ENCODE measurements around the gene HMG20A. TPM values are rescaled to one million over a fixed set of nuclear protein-coding genes. Genes with fewer than 3 reads are reported as not detected.

HMG20A gene
- total and polyA plus RNA-seq, 9 of the 15 experiments (the other 6 are each of a cell fraction or from before 2014, with no cell fraction given) = 25.0 to 68.1 (median 38.9) TPM

DNA sequence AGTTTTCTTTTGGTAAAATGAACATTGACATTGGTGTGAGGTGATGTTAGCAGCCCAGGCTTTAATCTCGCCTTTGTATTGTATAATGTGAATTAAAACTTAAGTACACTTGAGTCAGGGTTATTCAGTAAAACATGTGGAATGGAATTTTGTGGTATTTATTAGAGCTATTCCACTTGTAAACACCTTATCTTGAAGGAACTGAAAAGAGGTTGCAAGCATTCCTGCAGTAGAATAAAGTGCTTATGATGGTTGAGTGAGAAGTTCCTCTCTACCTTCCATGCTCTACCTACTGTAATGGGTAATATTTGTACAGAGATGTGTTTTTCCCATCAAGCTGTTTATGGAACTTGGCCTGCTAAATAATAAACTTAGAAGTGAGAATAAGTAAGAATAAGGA lies 36.1 kb downstream of the HMG20A start:
- CTCF ChIA-PET (ENCODE audit: low intra/inter-chr PET ratio) = no interaction called here
- 91% methylated on average over 1 of the region's 1 CpG for whole genome bisulfite sequencing (ENCODE audit: insufficient coverage, low coverage, missing lambda C conversion rate)
- in situ Hi-C loops (cut with MboI) = no loop called here
- BruUV-seq (replicated peaks) = no TSS peak
- H3K9ac ChIP-seq (ENCODE audit: insufficient read depth in 1 of 2, low read depth in 2 of 2, low read length in 2 of 2) = no peak overlapping the region
- no peak overlapping the region for H3K4me2 ChIP-seq (ENCODE audit: insufficient read depth, low read length)
- POLR2A ChIA-PET = interaction anchor here (0.6 to 0.7 kb wide), 2 partner anchors 10 to 158 kb away, joined by 3 read pairs; no protein-coding TSS in a partner anchor
- no peak overlapping the region for H2AFZ ChIP-seq (ENCODE audit: low read depth, low read length)
- no peaks in the 10 kb centered on the region for H3K9me1 ChIP-seq (ENCODE audit: control insufficient read depth, insufficient read depth, low read length)
- no peaks in the 10 kb centered on the region for H3K27me3 ChIP-seq (ENCODE audit: control insufficient read depth in 2 of 2, insufficient read depth in 2 of 2, low read length in 2 of 2)
- H4K20me1 ChIP-seq (replicated peaks; ENCODE audit: control insufficient read depth, insufficient read depth, low read length) = no peaks in the 10 kb centered on the region
- intact Hi-C loops (cut with micrococcal nuclease) = no loop called here
- no peaks in the 10 kb centered on the region for H3K79me2 ChIP-seq (ENCODE audit: control insufficient read depth, insufficient read depth, low read length)
- H3K9me3 ChIP-seq (replicated peaks; ENCODE audit: control insufficient read depth, insufficient read depth, low read depth, low read length) = no peaks in the 10 kb centered on the region
- no peak overlapping the region for H3K4me3 ChIP-seq
- H3K27ac ChIP-seq (ENCODE audit: extremely low read depth, low read depth, low read length) = no peak overlapping the region
- H3K36me3 ChIP-seq (ENCODE audit: control insufficient read depth, insufficient read depth, low read length) = peaks cover 26% of the 10 kb centered on the region; the same call in 2 of the 3 replicates
- 0 out of 5 replicates have a peak, but pooled peaks cover 0 to 1% of the 10 kb centered on the region in 2 experiments for H3K4me1 ChIP-seq (replicated peaks in 1 of 2; ENCODE audit: control insufficient read depth in 2 of 2, insufficient read depth in 2 of 2, low read length in 2 of 2)
- TF ChIP-seq STAG1 (CRISPR knock-in tag; IDR thresholded peaks at IDR 0.05; ENCODE audit: borderline replicate concordance) (no peak), SREBF1 (IDR thresholded peaks at IDR 0.05; ENCODE audit: borderline replicate concordance, low read depth, low read length) (no peak), CEBPB (tag; IDR thresholded peaks at IDR 0.05) (no peak), PCBP2 (IDR thresholded peaks at IDR 0.05; ENCODE audit: low read depth, low read length, poor library complexity, severe bottlenecking) (no peak), MAFK (IDR thresholded peaks at IDR 0.05; ENCODE audit: low read length) (no peak), YY1 (IDR thresholded peaks at IDR 0.05; ENCODE audit: borderline replicate concordance in 1 of 3, control insufficient read depth in 1 of 3, extremely low read depth in 1 of 3, insufficient read depth in 3 of 3, insufficient read length in 1 of 3, insufficient replicate concordance in 2 of 3, low read depth in 1 of 3, low read length in 2 of 3) (no peak), RCOR1 (IDR thresholded peaks at IDR 0.05; ENCODE audit: borderline replicate concordance in 1 of 2, low read depth in 2 of 2, low read length in 2 of 2) (no peak), ZNF133 (CRISPR knock-in tag; IDR thresholded peaks at IDR 0.05) (no peak), MCM5 (IDR thresholded peaks at IDR 0.05; ENCODE audit: low read depth) (no peak), CHD1 (IDR thresholded peaks at IDR 0.05; ENCODE audit: low read length) (no peak), ELF2 (CRISPR knock-in tag; IDR thresholded peaks at IDR 0.05) (no peak), ZNF589 (CRISPR knock-in tag; IDR thresholded peaks at IDR 0.05; ENCODE audit: low read depth) (no peak), TCFL5 (CRISPR knock-in tag; conservative IDR thresholded peaks at IDR 0.05) (no peak), MTF1 (CRISPR knock-in tag; IDR thresholded peaks at IDR 0.05; ENCODE audit: borderline replicate concordance) (no peak)
- TF ChIP-seq, protein P1, sequence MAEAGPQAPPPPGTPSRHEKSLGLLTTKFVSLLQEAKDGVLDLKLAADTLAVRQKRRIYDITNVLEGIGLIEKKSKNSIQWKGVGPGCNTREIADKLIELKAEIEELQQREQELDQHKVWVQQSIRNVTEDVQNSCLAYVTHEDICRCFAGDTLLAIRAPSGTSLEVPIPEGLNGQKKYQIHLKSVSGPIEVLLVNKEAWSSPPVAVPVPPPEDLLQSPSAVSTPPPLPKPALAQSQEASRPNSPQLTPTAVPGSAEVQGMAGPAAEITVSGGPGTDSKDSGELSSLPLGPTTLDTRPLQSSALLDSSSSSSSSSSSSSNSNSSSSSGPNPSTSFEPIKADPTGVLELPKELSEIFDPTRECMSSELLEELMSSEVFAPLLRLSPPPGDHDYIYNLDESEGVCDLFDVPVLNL (CRISPR knock-in tag; IDR thresholded peaks at IDR 0.05; ENCODE audit: low read depth) = no peak
- TF ChIP-seq, protein P2, sequence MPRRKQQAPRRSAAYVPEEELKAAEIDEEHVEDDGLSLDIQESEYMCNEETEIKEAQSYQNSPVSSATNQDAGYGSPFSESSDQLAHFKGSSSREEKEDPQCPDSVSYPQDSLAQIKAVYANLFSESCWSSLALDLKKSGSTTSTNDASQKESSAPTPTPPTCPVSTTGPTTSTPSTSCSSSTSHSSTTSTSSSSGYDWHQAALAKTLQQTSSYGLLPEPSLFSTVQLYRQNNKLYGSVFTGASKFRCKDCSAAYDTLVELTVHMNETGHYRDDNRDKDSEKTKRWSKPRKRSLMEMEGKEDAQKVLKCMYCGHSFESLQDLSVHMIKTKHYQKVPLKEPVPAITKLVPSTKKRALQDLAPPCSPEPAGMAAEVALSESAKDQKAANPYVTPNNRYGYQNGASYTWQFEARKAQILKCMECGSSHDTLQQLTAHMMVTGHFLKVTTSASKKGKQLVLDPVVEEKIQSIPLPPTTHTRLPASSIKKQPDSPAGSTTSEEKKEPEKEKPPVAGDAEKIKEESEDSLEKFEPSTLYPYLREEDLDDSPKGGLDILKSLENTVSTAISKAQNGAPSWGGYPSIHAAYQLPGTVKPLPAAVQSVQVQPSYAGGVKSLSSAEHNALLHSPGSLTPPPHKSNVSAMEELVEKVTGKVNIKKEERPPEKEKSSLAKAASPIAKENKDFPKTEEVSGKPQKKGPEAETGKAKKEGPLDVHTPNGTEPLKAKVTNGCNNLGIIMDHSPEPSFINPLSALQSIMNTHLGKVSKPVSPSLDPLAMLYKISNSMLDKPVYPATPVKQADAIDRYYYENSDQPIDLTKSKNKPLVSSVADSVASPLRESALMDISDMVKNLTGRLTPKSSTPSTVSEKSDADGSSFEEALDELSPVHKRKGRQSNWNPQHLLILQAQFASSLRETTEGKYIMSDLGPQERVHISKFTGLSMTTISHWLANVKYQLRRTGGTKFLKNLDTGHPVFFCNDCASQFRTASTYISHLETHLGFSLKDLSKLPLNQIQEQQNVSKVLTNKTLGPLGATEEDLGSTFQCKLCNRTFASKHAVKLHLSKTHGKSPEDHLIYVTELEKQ (CRISPR knock-in tag; IDR thresholded peaks at IDR 0.05) = no peak
- no peak for ATAC-seq
- FAIRE-seq = no peak
- DNase-seq (ENCODE audit: extremely low read depth in 1 of 4, low spot score in 3 of 4) = no peak
